K562 (cell line): ENCODE data around the gene KLHL6. TPM values are rescaled to one million over a fixed set of nuclear protein-coding genes. Genes with fewer than 3 reads are reported as not detected.

Experiments
- ARID2 ChIP-seq: fragments of 450-650 bp; IDR thresholded peaks from 2 replicates; pipeline ENCODE4 v1.6.1; 2017; ENCODE audit warnings: antibody characterized with exemption, mild to moderate bottlenecking
- CBFA2T2 ChIP-seq: fragments of 450-650 bp; conservative IDR thresholded peaks from 2 replicates; pipeline ENCODE4 v1.6.1; 2017; ENCODE audit warnings: mild to moderate bottlenecking
- CBFA2T3 ChIP-seq: fragments of 450-650 bp; IDR thresholded peaks from 2 replicates; pipeline ENCODE4 v1.6.1; 2017
- CBX3 ChIP-seq, 2 experiments: IDR thresholded peaks; 1 replicate in 1 of 2; 2 replicates in 1 of 2; pipeline ENCODE4 v1.6.1; 2012; ENCODE audit warnings: inconsistent platforms in 2 of 2, low read length in 2 of 2, borderline replicate concordance in 1 of 2, control low read depth in 1 of 2
- FOXM1 ChIP-seq, 2 experiments: fragments of 450-650 bp in 1 of 2; sonication (generic) in 1 of 2; formaldehyde crosslinking in 1 of 2; IDR thresholded peaks; 2 replicates each; pipeline versions ENCODE4 v1.6.1 to v1.9.0; 2017 to 2022; ENCODE audit warnings: low read depth in 2 of 2, mild to moderate bottlenecking in 2 of 2, missing genetic modification reagents in 1 of 2, moderate library complexity in 1 of 2
- GATAD2B ChIP-seq: fragments of 450-650 bp; IDR thresholded peaks from 2 replicates; pipeline ENCODE4 v1.6.1; 2017; ENCODE audit warnings: mild to moderate bottlenecking, borderline replicate concordance
- HDAC2 ChIP-seq: fragments of 450-650 bp; IDR thresholded peaks from 2 replicates; pipeline ENCODE4 v1.6.1; 2016; ENCODE audit warnings: mild to moderate bottlenecking
- HNRNPUL1 ChIP-seq: fragments of 200-400 bp; formaldehyde crosslinking; IDR thresholded peaks from 2 replicates; pipeline ENCODE4 v1.6.1; 2017; ENCODE audit warnings: low read length
- MYBL2 ChIP-seq, 2 experiments: fragments of 450-650 bp in 1 of 2; sonication (generic) in 1 of 2; formaldehyde crosslinking in 1 of 2; IDR thresholded peaks; 2 replicates each; pipeline versions ENCODE4 v1.6.1 to v1.8.1; 2017 to 2022; ENCODE audit warnings: borderline replicate concordance in 1 of 2, inconsistent platforms in 1 of 2, low read depth in 1 of 2, mild to moderate bottlenecking in 1 of 2, missing genetic modification reagents in 1 of 2, moderate library complexity in 1 of 2
- NFXL1 ChIP-seq: fragments of 450-650 bp; formaldehyde crosslinking; IDR thresholded peaks from 2 replicates; pipeline ENCODE4 v1.4.0; 2021; ENCODE audit warnings: mild to moderate bottlenecking
- RERE ChIP-seq: sonication (generic); formaldehyde crosslinking; IDR thresholded peaks from 2 replicates; pipeline ENCODE4 v1.8.0; 2023; ENCODE audit warnings: missing genetic modification reagents, mild to moderate bottlenecking, borderline replicate concordance
- TCF3 ChIP-seq: sonication (generic); formaldehyde crosslinking; IDR thresholded peaks from 2 replicates; pipeline ENCODE4 v1.4.0; 2020; ENCODE audit warnings: mild to moderate bottlenecking, missing genetic modification reagents
- TRIM28 ChIP-seq: fragments of 450-650 bp; IDR thresholded peaks from 2 replicates; pipeline ENCODE4 v1.6.1; 2017
- USF2 ChIP-seq: sonication (generic); formaldehyde crosslinking; IDR thresholded peaks from 2 replicates; pipeline ENCODE4 v1.5.0; 2020; ENCODE audit warnings: missing genetic modification reagents
- ZKSCAN8 ChIP-seq: fragments of 200-800 bp; sonication (Bioruptor generic); IDR thresholded peaks from 2 replicates; pipeline ENCODE4 v1.6.1; 2016; ENCODE audit warnings: missing genetic modification characterization, missing compliant biosample characterization
- ZNF280B ChIP-seq: fragments of 250-450 bp; sonication (Bioruptor Pico); IDR thresholded peaks from 2 replicates; pipeline ENCODE4 v1.5.1; 2021; ENCODE audit warnings: mild to moderate bottlenecking
- ZNF395 ChIP-seq: fragments of 200-800 bp; sonication (Bioruptor generic); IDR thresholded peaks from 2 replicates; pipeline ENCODE4 v1.6.1; 2017; ENCODE audit warnings: missing genetic modification characterization, missing compliant biosample characterization
- polyA plus RNA-seq, 8 experiments: library from polyadenylated mRNA; depleted of rRNA in 4 of 8; stranded (reverse) in 5 of 8; unstranded in 3 of 8; fragments of >200 nt; fragmentation: Nextera tagmentation in 2 of 8; fragmentation: Illumina TruSeq in 1 of 8; extraction: Ambion mirVana in 2 of 8; extraction: Trizol in 1 of 8; gene quantifications; 2 replicates each; pipeline versions ENCODE4 v1.2.1 to v1.2.3, GENCODE V29; 2011 to 2014; ENCODE audit warnings: inconsistent platforms in 1 of 8, missing spikeins in 1 of 8
- total RNA-seq, 7 experiments: library from RNA; depleted of rRNA in 6 of 7; stranded (reverse); fragments of >200 nt in 6 of 7; fragmentation: Illumina TruSeq in 2 of 7; extraction: Trizol in 2 of 7; gene quantifications; 2 replicates each; pipeline versions ENCODE4 v1.2.1 to v1.2.3, GENCODE V29; 2011 to 2021; ENCODE audit warnings: low replicate concordance in 1 of 7

Gene KLHL6
- total and polyA plus RNA-seq, 9 of the 15 experiments (the other 6 are each of a cell fraction or from before 2014, with no cell fraction given) = 0.18 to 2.1 (median 1.4) TPM

- TF ChIP-seq FOXM1 (IDR thresholded peaks at IDR 0.05; ENCODE audit: low read depth) (peak; percentile 49; the same call in 1 of the 2 replicates), FOXM1 (CRISPR knock-in tag; IDR thresholded peaks at IDR 0.05; ENCODE audit: low read depth) (no peak), USF2 (no peak), ZNF395 (CRISPR knock-in tag) (no peak), ARID2 (no peak), HNRNPUL1 (no peak), RERE (CRISPR knock-in tag) (no peak), CBX3 (IDR thresholded peaks at IDR 0.05; ENCODE audit: borderline replicate concordance in 1 of 2, low read length in 2 of 2) (peak in 1 of 2 experiments; percentile 94; a peak in 2 of 3 replicates), HDAC2 (no peak), TRIM28 (peak; percentile 92), NFXL1 (CRISPR knock-in tag) (no peak), CBFA2T2 (0 out of 2 replicates have a peak, but pooled peaks have one; percentile 5), MYBL2 (IDR thresholded peaks at IDR 0.05; ENCODE audit: low read depth) (peak; percentile 78), MYBL2 (CRISPR knock-in tag; IDR thresholded peaks at IDR 0.05; ENCODE audit: borderline replicate concordance) (no peak), ZKSCAN8 (CRISPR knock-in tag) (no peak), TCF3 (peak; percentile 36; the same call in 1 of the 2 replicates), ZNF280B (CRISPR knock-in tag) (no peak), CBFA2T3 (peak; percentile 36; the same call in 1 of the 2 replicates), GATAD2B (no peak)
These were observed 111.8 kb downstream of the KLHL6 start (continued) for GRCh38 chr3:183443395-183444385.
